ENCODE data around the gene BMP10. TPM values are rescaled to one million over a fixed set of nuclear protein-coding genes. Genes with fewer than 3 reads are reported as not detected.

The BMP10 gene
- total RNA-seq, 1 donor from 2014 or later = not detected

GRCh38 chr2:68853915-68854314 lies 17.3 kb downstream of the BMP10 start:
- no peak for TF ChIP-seq CTCF (IDR thresholded peaks at IDR 0.05)
- Mint-ChIP-seq H3K4me3 (ENCODE audit: unreplicated experiment) (no peak overlapping the region), H3K4me1 (ENCODE audit: low read depth) (no peaks in the 10 kb centered on the region)

DNA sequence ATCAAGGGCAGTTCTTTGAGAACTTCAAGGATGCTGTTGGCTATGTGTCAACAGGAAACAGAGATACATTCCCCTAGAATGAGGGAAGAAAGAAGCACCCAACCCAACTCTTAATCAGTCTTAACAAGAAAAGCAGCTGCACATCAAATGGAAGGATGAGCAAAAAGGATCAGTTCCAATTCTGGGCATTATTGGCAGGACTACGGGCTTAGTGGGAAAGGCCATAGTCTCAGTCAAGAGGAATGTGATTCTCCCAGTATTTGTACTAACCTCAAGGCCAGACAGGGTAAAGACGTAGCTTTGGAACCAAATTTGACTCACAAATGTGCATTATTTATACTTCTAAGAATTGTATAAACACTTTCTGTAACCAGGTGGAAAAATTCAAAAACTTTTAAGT lies 18.2 kb downstream of the BMP10 start:
- Mint-ChIP-seq H3K4me3 (ENCODE audit: unreplicated experiment) (no peak overlapping the region), H3K4me1 (ENCODE audit: low read depth) (no peaks in the 10 kb centered on the region), H3K36me3 (ENCODE audit: low read depth) (no peaks in the 10 kb centered on the region), H3K9me3 (ENCODE audit: low read depth) (no peaks in the 10 kb centered on the region), H3K27me3 (ENCODE audit: low read depth) (peaks cover 27% of the 10 kb centered on the region), H3K27ac (ENCODE audit: unreplicated experiment) (no peak overlapping the region)
- TF ChIP-seq CTCF (IDR thresholded peaks at IDR 0.05) = no peak
- no peak for DNase-seq (ENCODE audit: low spot score)

More at GRCh38 chr2:68853915-68854314, 17.3 kb downstream of the BMP10 start:
- no peak for DNase-seq (ENCODE audit: low spot score)
- H3K27ac Mint-ChIP-seq (ENCODE audit: unreplicated experiment) = no peak overlapping the region
- peaks cover 25% of the 10 kb centered on the region for H3K27me3 Mint-ChIP-seq (ENCODE audit: low read depth)
- H3K36me3 Mint-ChIP-seq (ENCODE audit: low read depth) = no peaks in the 10 kb centered on the region
- H3K9me3 Mint-ChIP-seq (ENCODE audit: low read depth) = no peaks in the 10 kb centered on the region

DNA sequence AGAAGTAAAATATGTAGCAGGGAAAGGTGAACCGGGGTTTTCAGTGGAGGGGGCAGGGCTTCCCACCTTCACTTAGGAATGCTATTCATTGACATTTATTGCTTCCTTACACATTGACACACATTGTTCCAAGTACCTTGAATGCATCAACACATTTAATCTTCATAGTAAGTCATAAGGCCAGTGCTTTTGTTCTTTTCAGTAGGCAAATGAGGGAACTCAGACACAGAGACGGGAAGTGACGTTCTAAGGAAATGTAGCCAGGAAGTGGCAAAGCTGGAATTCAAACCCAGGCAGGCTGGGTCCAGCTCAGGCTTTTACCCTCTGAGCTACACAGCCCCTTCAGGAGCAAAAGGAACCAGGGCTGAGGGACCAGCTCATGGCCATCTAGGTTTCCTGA lies 20.7 kb downstream of the BMP10 start:
- Mint-ChIP-seq H3K9me3 (ENCODE audit: low read depth) (no peaks in the 10 kb centered on the region), H3K4me3 (ENCODE audit: unreplicated experiment) (no peak overlapping the region), H3K36me3 (ENCODE audit: low read depth) (no peaks in the 10 kb centered on the region), H3K27me3 (ENCODE audit: low read depth) (peaks cover 29% of the 10 kb centered on the region), H3K27ac (ENCODE audit: unreplicated experiment) (no peak overlapping the region), H3K4me1 (ENCODE audit: low read depth) (no peaks in the 10 kb centered on the region)
- no peak for DNase-seq (ENCODE audit: low spot score)
- no peak for TF ChIP-seq CTCF (IDR thresholded peaks at IDR 0.05)

- H3K27ac Mint-ChIP-seq (ENCODE audit: unreplicated experiment) = no peak overlapping the region
- H3K4me1 Mint-ChIP-seq (ENCODE audit: low read depth) = no peaks in the 10 kb centered on the region
- no peaks in the 10 kb centered on the region for H3K9me3 Mint-ChIP-seq (ENCODE audit: low read depth)
Observed at GRCh38 chr2:68849579-68850030, 21.6 kb downstream of the BMP10 start.

DNA sequence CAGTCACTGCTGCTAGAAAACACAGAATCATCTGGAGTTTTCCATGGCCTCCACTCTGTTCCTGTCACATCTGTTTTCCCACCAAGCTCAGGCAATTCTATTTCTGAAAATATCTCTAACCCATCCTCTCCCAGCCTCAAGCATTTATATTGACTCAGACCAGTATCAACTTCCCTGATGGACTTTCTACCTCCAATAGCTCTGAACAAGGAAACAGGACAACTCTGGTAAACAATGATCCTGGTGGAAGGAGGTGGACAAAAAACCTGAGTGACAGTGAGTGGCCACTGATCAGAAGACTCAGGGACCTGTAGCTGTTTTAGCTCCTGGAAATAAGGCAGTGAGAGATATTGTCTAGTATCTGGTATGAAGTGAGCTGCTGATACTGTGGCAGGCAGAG lies 23.4 kb downstream of the BMP10 start:
- no peak for DNase-seq (ENCODE audit: low spot score)
- Mint-ChIP-seq H3K4me1 (ENCODE audit: low read depth) (no peaks in the 10 kb centered on the region), H3K27me3 (ENCODE audit: low read depth) (peaks cover 42% of the 10 kb centered on the region), H3K4me3 (ENCODE audit: unreplicated experiment) (no peak overlapping the region), H3K36me3 (ENCODE audit: low read depth) (no peaks in the 10 kb centered on the region), H3K9me3 (ENCODE audit: low read depth) (no peaks in the 10 kb centered on the region), H3K27ac (ENCODE audit: unreplicated experiment) (no peak overlapping the region)
- TF ChIP-seq CTCF (IDR thresholded peaks at IDR 0.05) = no peak

More at GRCh38 chr2:68849579-68850030, 21.6 kb downstream of the BMP10 start:
- H3K27me3 Mint-ChIP-seq (ENCODE audit: low read depth) = peaks cover 30% of the 10 kb centered on the region
- no peak overlapping the region for H3K4me3 Mint-ChIP-seq (ENCODE audit: unreplicated experiment)
- no peak for DNase-seq (ENCODE audit: low spot score)
- no peak for TF ChIP-seq CTCF (IDR thresholded peaks at IDR 0.05)
- H3K36me3 Mint-ChIP-seq (ENCODE audit: low read depth) = no peaks in the 10 kb centered on the region
